Hematopoietic multipotent progenitor cell treated with erythropoietin and hydrocortisone succinate and interleukin-3 and kit ligand, for 17 days (in vitro differentiated cells): ENCODE data around the gene SRPK1.

Source experiments
- DNase-seq: peaks from one replicate; pipeline ENCODE4 v3.0.0-alpha.2; 2015; ENCODE audit warnings: low spot score

SRPK1 gene

DNA sequence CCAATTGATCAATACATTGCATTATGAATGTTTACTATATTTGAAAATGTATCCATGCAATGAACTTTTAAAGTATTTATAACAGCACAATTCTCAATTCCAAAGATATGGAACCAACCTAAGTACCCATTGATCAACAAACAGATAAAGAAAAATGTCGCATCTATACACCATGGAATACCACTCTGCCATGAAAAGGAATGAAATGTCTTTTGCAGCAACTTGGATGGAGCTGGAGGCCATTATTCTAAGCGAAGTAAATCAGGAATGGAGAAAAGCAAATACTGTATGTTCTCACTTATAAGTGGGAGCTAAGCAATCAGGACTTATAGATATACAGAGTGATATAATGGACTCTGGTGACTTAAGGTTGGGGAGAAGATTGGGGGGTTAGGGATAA lies 22.9 kb downstream of the SRPK1 start:
- DNase-seq = no peak

DNA sequence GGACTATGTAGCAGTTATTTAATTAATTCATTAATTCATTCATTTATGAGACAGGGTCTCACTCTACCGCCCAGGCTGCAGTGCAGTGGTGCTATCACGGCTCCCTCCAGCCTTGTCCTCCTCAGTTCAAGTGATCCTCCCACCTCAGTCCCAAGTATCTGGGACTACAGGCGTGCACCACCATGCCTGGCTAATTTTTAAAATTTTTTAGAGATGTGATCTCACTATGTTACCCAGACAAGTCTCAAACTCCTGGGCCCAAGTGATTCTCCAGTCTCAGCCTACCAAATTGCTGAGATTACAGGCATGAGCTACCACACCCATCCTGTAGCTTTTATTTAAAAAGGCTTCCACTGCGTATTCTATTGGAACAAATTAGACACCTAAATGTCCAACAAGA lies 23.4 kb downstream of the SRPK1 start:
- DNase-seq = no peak

DNA sequence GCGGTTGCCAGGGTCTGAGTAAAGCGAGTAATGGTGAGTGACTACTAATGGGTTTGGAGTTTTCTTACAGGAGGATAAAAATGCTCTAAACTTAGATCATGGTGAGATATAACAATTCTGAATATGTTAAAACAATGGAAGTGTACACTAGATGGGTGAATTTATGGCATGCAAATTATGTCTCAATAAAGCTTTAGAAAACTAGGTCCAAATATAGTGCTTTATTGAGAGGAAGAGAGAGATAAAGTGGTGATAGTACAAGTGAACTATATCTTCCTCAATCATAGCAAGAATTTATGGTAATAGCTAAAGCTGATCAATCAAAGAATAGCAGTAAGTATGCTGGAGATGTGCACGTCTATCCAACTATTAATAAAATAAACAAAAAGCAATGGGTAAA lies 23.9 kb downstream of the SRPK1 start:
- no peak for DNase-seq

DNA sequence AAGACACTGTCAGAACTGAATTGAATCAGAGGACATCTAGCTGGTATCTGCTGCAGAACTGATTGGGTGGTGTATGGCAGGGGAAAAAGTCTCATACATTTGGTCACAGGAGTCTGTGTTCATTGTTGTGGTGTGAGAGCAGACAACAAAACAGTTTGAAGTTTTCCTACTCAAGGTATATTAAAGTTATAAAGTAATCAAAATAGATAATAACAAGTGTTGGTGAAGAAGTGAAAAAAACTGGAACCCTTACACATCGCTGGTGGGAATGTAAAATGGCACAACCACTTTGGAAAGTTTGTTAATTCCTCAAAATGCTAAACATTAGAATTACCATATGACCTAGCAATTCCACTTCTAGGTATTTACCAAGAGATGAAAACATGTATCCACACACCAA lies 24.7 kb downstream of the SRPK1 start:
- no peak for DNase-seq

DNA sequence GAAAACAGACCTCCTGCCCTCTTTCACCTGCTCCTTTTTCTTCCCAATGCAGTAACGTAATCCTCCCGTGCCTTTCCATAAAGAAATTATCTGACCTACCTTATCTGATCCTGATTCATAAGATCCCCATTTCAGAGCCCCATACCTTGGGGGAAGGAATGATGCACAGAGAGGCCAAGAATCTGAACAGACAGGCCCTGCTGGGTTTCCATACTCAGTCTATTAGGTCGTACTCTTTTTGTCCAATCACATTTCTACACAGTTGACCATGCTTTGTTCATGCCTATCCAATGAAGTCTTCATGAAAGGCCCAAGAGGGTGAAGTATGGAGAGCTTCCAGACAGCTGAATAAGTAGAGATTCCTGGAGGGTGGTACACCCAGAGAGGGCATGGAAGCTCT lies 25.3 kb downstream of the SRPK1 start:
- DNase-seq = no peak

DNA sequence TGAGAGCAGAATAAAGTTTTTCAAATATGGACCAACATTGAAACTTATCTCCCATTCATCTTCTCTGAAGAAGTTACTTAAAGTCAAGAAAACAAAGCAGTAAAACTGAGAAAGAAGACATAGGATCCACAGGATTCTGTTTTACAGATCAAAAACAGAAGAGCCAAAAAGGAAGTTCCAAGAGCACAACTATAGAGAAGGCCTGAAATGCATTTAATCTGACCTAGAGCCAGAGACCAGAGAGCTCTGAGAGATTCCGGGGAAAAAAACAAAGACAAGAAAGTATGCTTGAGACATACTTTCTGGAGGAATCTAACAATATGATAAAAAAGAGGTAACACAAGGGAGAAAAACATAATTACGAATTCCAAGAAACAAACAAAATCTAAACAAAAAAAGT lies 26.1 kb downstream of the SRPK1 start:
- DNase-seq = no peak

DNA sequence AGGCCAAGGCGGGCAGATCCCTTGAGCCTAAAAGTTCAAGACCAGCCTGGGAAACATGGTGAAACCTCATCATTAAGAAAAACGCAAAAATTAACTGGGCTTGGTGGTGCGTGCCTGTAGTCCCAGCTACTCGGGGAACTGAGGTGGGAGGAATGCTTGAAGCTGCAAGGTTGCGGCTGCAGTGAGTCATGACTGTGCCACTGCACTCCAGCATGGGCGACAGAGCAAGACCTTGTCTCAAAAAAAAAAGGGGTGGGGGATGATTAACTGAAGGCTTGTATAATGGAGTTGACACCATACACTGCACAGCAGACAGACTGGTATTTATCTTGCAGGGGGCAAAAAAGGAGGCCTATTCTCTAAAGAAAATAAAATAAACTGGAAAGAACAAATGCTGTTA lies 27.7 kb downstream of the SRPK1 start:
- no peak for DNase-seq

DNA sequence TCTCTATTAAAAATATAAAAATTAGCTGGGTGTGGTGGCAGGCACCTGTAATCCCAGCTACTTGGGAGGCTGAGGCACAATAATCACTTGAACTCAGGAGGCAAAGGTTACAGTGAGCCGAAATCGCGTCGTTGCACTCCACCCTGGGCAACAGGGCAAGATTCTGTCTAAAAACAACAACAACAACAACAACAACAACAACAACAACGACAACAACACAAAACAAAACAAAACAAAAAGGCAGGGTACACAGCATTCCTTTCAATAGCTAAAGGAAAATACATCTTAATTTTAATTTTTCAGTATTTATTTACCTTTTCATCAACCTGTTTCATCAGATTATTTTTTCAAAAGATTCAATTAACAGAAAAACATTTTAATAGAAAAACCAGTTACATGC lies 28.4 kb downstream of the SRPK1 start:
- no peak for DNase-seq

DNA sequence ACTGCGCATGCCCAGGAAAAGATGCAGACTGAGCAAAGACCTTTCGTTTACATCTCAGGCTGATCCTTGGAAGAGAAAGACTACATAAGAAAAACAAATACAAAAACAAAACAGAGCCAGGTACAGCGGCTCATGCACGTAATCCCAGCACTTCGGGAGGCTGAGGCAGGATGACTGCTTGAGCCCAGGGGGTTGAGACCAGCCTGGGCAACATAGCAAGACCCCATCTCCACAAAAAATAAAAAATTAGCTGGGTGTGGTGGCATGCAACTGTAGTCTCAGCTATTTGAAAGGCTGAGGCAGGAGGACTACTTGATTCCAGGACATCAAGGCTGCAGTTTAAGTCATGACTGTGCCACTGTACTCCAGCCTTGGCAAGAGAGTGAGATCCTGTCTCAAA lies 41.7 kb downstream of the SRPK1 start:
- no peak for DNase-seq

DNA sequence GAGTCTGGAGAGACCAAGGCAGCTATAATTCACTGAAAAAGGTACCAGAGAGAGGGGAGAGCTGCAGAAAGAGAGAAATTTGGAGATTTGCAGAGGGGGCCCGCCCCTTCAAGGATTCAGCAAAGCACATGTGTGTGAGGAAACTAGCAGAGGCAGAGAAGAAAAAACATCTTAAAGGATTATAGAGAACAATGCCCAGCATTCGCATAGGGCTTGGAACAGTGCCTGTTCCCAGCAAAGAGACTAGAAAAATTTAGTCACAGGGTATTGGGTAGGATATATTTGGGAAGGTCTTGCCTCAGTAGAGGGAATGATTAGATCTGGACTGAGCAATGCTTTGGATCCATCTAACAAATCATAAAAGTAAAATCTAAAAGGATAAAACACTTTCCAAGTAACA lies 44.0 kb downstream of the SRPK1 start:
- no peak for DNase-seq

DNA sequence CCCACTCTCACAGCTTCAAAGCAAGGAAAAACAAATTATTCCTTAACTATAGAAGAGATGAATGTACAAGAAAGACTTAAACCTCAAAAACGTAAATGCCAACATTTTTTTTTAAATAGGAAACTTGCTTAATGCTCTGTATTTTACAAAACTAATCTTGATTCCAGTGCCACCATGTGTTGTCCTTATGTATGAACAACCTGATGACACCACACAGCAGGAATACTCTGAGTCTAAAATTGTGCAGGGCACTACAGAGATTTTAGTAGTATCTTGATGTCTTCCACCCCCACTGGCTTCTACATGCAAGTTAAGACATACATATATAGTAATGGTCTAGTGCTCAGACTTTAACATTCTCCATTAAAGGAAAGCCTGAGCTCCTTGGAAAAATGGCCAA lies 46.2 kb downstream of the SRPK1 start:
- DNase-seq = no peak

DNA sequence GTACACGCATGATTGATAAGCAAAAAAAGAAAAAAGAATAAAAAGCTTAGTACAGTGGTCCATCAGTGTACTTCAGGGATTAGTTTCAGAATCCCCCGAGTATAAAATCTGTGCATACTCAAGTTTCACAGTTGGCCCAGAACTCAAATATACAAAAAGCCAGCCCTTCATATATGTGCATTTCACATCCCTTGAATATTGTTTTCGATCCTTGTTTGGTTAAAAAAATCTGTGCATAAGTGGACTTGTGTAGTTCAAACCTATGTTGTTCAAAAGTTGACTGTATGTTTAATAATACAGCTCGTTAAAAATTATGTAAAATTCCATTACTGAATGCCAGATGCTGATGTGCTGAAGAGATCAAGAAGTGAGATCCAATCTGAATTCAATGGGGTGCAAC lies 61.5 kb downstream of the SRPK1 start:
- DNase-seq = no peak

DNA sequence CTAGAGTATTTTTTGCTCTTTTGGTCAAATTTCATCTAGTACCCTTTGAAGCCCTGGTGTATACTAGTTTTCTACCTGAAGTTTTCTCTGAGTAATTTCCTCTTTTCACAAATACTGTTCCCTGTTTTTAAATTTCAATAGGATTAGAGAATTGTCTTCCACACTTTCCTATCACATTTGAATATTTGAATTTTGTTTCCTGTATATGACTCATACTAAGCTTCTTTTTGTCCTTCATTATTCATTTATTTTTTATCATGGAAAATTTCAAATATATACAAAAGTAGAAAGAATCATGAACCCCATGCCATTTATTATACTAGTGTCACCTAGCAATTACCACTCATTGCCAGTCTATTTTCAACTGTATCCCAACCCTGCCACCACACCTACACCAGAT lies 63.0 kb downstream of the SRPK1 start:
- DNase-seq = no peak

DNA sequence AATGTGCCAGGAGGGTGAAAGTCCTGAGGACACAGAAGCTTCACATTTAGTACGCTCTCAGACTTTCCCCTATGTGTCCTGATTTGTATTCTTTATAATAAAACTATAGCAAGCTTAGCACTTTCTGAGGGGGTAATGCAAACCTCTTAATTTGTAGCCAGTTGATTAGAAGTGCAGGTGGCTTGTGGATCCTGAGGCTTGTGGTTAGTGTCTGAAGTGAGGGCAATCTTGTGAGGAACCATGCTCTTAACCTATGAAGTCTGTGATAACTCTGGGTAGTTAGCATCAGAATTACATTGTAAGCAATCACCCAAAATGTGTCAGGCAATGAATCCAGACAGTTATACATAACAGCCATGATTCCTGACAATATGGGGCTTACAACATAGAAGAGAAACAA lies 64.6 kb downstream of the SRPK1 start:
- DNase-seq = no peak

DNA sequence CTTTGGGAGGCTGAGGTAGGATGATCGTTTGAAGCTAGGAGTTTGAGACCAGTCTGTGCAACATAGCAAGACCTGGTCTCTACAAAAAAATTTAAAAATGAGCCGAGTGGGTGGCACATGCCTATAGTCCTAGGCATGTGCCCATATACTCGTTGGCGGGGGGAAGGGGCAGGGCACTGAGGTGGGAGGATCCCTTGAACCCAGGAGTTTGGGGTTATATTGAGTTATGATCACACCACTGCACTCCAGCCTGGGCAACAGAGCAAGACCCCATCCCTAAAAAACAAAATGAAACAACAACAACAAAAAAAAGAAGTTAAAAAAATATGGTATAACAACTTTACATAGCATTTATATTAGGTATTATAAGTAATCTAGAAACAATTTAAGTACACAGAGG lies 67.9 kb downstream of the SRPK1 start:
- DNase-seq = no peak

DNA sequence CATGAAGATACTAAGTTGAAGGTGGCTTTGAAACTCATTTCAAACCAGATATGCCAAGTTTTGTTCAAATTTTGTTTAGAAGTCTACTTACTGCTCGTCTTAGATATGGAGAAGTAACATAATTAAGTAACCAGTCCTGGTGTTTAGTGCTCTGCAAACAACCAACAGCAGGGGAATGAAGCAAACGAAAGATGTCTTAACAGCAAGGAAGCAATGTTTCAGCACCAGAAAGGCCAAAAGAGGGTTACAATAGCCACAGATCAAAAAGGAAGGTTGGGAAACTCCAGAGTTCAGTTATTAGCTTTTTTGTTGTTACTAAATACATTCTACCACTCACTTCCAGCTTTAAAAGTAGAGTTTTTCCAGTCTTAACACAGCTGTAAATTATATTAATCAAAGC lies 70.7 kb downstream of the SRPK1 start:
- no peak for DNase-seq

DNA sequence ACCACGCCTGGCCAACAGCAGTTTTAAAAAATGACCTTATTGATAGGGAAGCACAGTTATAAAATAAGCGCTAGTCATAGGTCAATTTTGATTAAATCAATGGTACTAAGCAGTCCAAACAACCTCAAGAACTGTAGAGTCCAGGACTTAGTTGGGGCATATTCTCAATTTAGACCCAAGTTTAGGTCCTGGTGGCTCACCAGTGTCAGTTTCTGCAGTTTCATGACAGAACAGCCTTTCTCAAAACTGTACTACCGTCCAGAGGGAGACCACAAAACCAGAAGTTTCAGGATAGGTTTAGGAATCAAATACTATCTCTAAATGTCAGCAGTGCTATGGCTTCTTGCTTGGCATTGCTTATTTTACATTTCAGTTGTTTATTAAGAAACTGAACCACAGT lies 76.6 kb downstream of the SRPK1 start:
- DNase-seq = no peak

DNA sequence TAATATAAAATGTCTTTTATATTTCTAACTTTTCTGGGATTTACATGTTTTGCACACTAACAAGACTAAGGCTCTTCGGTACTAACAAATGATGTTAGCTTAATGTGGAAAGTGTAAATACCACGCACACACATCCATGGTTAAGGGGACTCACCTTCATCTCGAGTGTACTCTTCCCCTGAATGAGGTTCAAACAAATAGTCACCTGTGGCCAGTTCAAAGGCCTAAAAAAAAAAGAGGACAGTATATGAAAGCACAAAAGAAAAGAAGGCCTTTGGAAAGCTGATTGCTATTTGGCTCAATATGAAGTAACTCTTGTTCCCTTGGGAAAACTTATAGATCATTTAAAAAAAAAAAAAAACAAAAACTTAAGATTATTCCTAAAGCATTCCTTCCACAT lies 78.5 kb downstream of the SRPK1 start:
- DNase-seq = no peak

DNA sequence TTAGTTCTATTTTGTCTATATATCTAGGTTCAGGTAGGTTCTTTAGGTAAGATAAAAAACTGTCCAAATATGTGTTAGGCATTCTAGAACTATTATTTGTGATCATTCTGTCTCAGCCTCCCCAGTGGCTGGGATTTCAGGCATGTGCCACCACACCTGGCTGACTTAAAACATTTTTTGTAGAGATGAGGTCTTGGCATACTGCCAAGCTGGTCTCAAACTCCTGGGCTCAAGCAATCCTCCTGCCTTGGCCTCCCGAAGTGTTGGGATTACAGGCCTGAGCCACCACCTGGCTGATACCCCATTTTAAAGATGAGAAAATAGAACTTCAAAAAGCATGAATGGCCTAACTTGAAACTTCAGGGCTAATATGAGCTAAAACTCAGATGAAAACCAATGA lies 81.9 kb downstream of the SRPK1 start:
- no peak for DNase-seq

DNA sequence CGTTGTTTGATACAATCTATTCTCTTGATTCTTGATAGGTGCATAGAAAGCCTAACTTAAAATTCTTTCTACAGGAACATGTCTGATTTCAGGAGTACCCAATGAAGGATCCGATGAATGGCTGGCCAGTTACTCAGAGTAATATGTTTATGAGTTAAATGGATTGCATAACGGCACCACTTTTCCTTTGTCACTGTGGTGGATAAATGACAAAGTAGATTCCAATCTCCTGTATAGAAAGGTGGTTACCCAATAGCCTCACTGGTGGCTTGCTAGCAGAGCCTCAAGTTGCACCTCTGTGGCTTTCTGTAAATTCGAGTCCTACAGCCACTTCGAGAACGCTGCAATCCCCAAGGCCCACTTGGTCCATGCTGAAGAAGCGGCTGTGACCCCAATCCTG lies 87.4 kb downstream of the SRPK1 start:
- no peak for DNase-seq

DNA sequence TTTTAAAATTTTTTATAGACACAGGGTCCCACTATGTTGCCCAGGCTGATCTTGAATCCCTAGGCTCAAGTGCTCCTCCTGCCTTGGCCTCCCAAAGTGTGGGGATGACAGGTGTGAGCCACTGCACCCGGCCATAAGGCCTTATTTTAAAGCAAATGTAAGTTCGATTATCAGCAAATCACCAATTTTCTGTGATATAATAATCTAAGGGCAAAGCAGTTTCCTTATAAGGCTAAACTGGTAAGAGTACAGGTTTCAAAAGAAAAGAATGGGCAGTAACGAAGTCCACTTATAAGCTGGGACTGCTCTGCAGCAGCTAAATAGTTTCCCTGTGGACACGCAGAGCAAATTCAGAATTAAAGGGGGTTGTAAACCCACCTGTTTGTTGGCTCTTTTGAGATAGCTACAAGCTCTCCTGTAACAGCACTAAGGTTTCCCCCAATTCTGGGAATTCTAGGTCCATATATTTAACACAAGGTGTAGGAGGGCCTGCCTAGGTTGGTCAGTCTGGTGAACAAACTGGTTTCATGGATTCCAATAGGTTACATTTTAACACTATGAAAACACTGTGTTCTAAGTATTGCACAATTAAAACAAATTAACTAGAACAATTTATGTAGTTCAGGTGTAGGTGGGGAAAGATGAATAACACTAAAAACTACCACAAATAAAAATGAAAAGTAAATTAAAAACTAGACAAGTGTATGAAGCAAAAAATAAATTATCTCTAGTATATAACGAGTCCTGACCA lies 89.5 kb downstream of the SRPK1 start:
- DNase-seq = no peak

DNA sequence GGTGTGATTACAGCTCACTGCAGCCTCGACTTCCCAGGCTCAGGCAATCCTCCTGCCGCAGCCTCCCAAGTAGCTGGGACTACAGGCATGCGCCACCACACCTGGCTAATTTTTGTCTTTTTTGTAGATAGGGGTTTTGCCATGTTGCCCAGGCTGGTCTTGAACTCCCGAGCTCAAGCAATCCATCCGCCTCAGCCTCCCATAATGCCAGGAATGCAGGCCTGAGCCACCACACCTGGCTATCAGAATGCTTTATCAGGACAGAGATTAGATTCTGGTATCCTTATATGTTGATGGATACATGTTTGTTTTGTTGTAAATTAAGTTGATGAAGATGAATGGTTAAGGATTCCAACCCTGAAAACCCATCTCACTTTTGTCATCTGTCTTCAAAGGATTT lies 91.6 kb downstream of the SRPK1 start:
- no peak for DNase-seq

DNA sequence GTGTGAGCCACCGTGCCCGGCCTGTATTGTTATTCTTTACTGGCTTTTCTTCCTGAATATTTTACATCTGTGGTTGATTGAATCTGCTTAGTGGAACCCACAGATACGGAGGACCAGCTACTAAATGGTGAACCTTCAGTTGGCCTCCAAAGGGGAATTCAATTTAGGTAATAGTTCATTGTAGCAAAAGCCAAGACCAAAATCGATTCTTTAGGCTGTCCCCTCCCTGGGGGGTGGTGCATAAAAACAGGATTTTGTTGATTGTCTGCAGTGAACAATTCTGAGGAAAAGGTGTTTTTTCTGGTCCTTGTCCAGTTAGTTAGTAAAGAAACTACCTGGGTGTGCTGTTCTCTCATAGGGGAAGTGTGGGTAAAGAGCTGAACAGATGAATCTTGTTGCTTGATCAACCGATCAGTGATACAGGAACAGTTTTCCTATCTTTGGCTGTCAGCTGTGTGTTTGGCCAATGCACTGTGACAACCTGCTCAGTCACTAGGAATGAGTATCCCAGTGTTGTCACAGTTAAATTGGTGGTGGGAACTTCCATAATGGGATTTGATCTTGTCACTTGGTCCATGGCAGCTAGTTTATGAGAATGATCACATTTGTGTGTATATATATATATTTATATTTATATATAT lies 96.2 kb downstream of the SRPK1 start:
- DNase-seq = no peak

DNA sequence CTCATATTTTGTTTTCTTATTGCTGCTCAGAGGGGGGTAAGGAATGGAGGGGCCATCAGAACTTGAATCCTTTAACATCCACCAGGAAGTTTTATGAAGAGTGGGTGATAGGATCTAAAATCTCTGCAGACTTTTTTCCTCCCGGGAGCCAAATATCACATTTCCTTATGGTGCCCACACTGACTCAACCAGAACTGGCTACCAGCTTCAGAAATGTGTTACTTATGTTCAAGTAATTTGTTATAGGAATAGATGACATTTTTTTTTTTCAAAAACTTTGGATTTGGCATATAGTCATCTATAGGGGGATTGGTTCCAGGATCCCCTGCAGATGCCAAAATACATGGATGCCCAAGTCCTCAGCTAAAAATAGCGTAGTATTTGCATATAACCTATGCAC lies 97.3 kb downstream of the SRPK1 start:
- DNase-seq = no peak
